GM23338 (cell line): ENCODE results near the gene IL17REL. TPM values are rescaled to one million over a fixed set of nuclear protein-coding genes. Genes with fewer than 3 reads are reported as not detected.

Source experiments
- ATAC-seq: fragments of 200-7000 bp; cut with Tn5 transposase; 3 replicates; pipeline ENCODE4 v1.9.1; 2020
- DNase-seq: peaks from one replicate; pipeline ENCODE4 v3.0.0-alpha.2; 2015; ENCODE audit warnings: low spot score
- H2AFZ ChIP-seq: fragments of 200-600 bp; sonication (generic); 2 replicates; pipeline ENCODE4 v1.8.0; 2016; ENCODE audit warnings: antibody characterized with exemption, mild to moderate bottlenecking, moderate library complexity
- H3F3A ChIP-seq: fragments of 200-600 bp; sonication (generic); replicated peaks from 2 replicates; pipeline ENCODE4 v1.8.0; 2017; ENCODE audit warnings: antibody characterized with exemption, mixed run types, low read depth
- H3K27ac ChIP-seq: fragments of 200-600 bp; sonication (generic); 2 replicates; pipeline ENCODE4 v1.6.1; 2016; ENCODE audit warnings: low read depth
- H3K27me3 ChIP-seq: fragments of 200-600 bp; sonication (generic); 2 replicates; pipeline ENCODE4 v1.8.0; 2016; ENCODE audit warnings: mild to moderate bottlenecking, mixed run types, moderate library complexity; ENCODE audit not compliant: insufficient read depth
- H3K36me3 ChIP-seq: fragments of 200-600 bp; sonication (generic); 2 replicates; pipeline ENCODE4 v1.8.0; 2016; ENCODE audit warnings: mild to moderate bottlenecking; ENCODE audit not compliant: insufficient read depth
- H3K4me1 ChIP-seq: fragments of 200-600 bp; sonication (generic); 2 replicates; pipeline ENCODE4 v1.8.0; 2016; ENCODE audit warnings: mild to moderate bottlenecking, moderate library complexity; ENCODE audit not compliant: insufficient read depth
- H3K4me2 ChIP-seq: fragments of 200-600 bp; sonication (generic); 2 replicates; pipeline ENCODE4 v1.7.1; 2017; ENCODE audit warnings: mixed run types
- H3K4me3 ChIP-seq: fragments of 200-600 bp; sonication (generic); 2 replicates; pipeline ENCODE4 v1.6.1; 2016; ENCODE audit warnings: mixed run types
- H3K79me2 ChIP-seq: fragments of 200-600 bp; sonication (generic); replicated peaks from 2 replicates; pipeline ENCODE4 v1.8.0; 2017; ENCODE audit warnings: mild to moderate bottlenecking; ENCODE audit not compliant: insufficient read depth
- H3K9me2 ChIP-seq: fragments of 200-600 bp; sonication (generic); 2 replicates; pipeline ENCODE4 v1.8.0; 2017; ENCODE audit not compliant: insufficient read depth
- H4K20me1 ChIP-seq: fragments of 200-600 bp; sonication (generic); replicated peaks from 2 replicates; pipeline ENCODE4 v1.8.0; 2017; ENCODE audit warnings: mild to moderate bottlenecking; ENCODE audit not compliant: insufficient read depth
- H3K27ac Mint-ChIP-seq: 2 replicates; pipeline ENCODE4 v1.8.0; 2020; ENCODE audit warnings: inconsistent platforms, mild to moderate bottlenecking, moderate library complexity, mixed read lengths
- H3K27me3 Mint-ChIP-seq: 3 replicates; pipeline ENCODE4 v1.8.0; 2022; ENCODE audit warnings: low read depth, mild to moderate bottlenecking, moderate library complexity, mixed read lengths, inconsistent platforms; ENCODE audit not compliant: insufficient read depth, poor library complexity
- H3K36me3 Mint-ChIP-seq: 3 replicates; pipeline ENCODE4 v1.8.0; 2021; ENCODE audit warnings: low read depth, mild to moderate bottlenecking, inconsistent platforms, moderate library complexity, mixed read lengths
- H3K4me1 Mint-ChIP-seq: 3 replicates; pipeline ENCODE4 v1.8.0; 2020; ENCODE audit warnings: mild to moderate bottlenecking, inconsistent platforms, mixed read lengths
- H3K4me3 Mint-ChIP-seq: 3 replicates; pipeline ENCODE4 v1.8.0; 2021; ENCODE audit warnings: moderate library complexity, mild to moderate bottlenecking, inconsistent platforms, mixed read lengths
- H3K9me3 Mint-ChIP-seq: 3 replicates; pipeline ENCODE4 v1.8.0; 2020; ENCODE audit warnings: moderate library complexity, mild to moderate bottlenecking, inconsistent platforms, mixed read lengths
- CREB1 ChIP-seq: fragments of 250-450 bp; sonication (Bioruptor Pico); IDR thresholded peaks from 2 replicates; pipeline ENCODE4 v1.5.0; 2020; ENCODE audit warnings: low read depth, mild to moderate bottlenecking, moderate library complexity
- CTCF ChIP-seq, 2 experiments: fragments of 200-600 bp in 1 of 2; sonication (generic) in 1 of 2; conservative IDR thresholded peaks; 2 replicates each; pipeline versions ENCODE4 v1.5.1 to v1.6.1; 2016 to 2017; ENCODE audit warnings: antibody characterized with exemption in 2 of 2, low read depth in 2 of 2, mild to moderate bottlenecking in 2 of 2, moderate library complexity in 1 of 2
- ETS1 ChIP-seq: IDR thresholded peaks from 2 replicates; pipeline ENCODE4 v1.6.1; 2016; ENCODE audit warnings: antibody characterized with exemption
- EZH2 ChIP-seq: fragments of 200-600 bp; sonication (generic); IDR thresholded peaks from one replicate; pipeline ENCODE4 v1.8.0; 2017; ENCODE audit warnings: antibody characterized with exemption, mild to moderate bottlenecking, low read depth; ENCODE audit not compliant: unreplicated experiment
- EZH2phosphoT487 ChIP-seq: fragments of 200-600 bp; sonication (generic); IDR thresholded peaks from one replicate; pipeline ENCODE4 v1.8.1; 2018; ENCODE audit warnings: antibody characterized with exemption; ENCODE audit not compliant: unreplicated experiment
- JUNB ChIP-seq: IDR thresholded peaks from one replicate; pipeline ENCODE4 v1.6.1; 2016; ENCODE audit warnings: antibody characterized with exemption; ENCODE audit not compliant: unreplicated experiment
- NANOG ChIP-seq: IDR thresholded peaks from 2 replicates; pipeline ENCODE4 v1.6.1; 2016; ENCODE audit warnings: antibody characterized with exemption, borderline replicate concordance
- POLR2AphosphoS5 ChIP-seq: IDR thresholded peaks from 2 replicates; pipeline ENCODE4 v1.6.1; 2016; ENCODE audit warnings: antibody characterized with exemption, low read depth
- STAT1 ChIP-seq: IDR thresholded peaks from one replicate; pipeline ENCODE4 v1.6.1; 2016; ENCODE audit warnings: antibody characterized with exemption; ENCODE audit not compliant: unreplicated experiment
- ZNF114 ChIP-seq: fragments of 250-450 bp; sonication (Bioruptor Pico); IDR thresholded peaks from 2 replicates; pipeline ENCODE4 v1.5.0; 2020; ENCODE audit warnings: mild to moderate bottlenecking, moderate library complexity
- ZNF331 ChIP-seq: fragments of 250-450 bp; sonication (Bioruptor Pico); IDR thresholded peaks from 2 replicates; pipeline ENCODE4 v1.5.0; 2020; ENCODE audit warnings: low read depth, mild to moderate bottlenecking, moderate library complexity
- polyA plus RNA-seq: library from polyadenylated mRNA; unstranded; fragments of >200 nt; fragmentation: Nextera tagmentation; extraction: Ambion mirVana; gene quantifications from 2 replicates; pipeline ENCODE4 v1.2.1, GENCODE V29; 2016
- total RNA-seq: library from RNA; depleted of rRNA; stranded (reverse); fragments of >200 nt; shearing (Covaris generic); gene quantifications from 2 replicates; pipeline ENCODE4 v1.2.3, GENCODE V29; 2014
- TF ChIP-seq, protein P1 (sequence below): IDR thresholded peaks from one replicate; pipeline ENCODE4 v1.6.1; 2018; ENCODE audit warnings: antibody characterized with exemption; ENCODE audit not compliant: unreplicated experiment
- TF ChIP-seq, protein P2 (sequence below): fragments of 250-450 bp; sonication (Bioruptor Pico); IDR thresholded peaks from 2 replicates; pipeline ENCODE4 v1.5.0; 2020; ENCODE audit warnings: mild to moderate bottlenecking, moderate library complexity

Gene IL17REL
- total and polyA plus RNA-seq, 2 experiments from 2014 or later, result 0.31 TPM; not detected in 1

- H3K4me3 ChIP-seq, result no peak overlapping the region
- H3F3A ChIP-seq, result 0 out of 2 replicates have a peak, but pooled peaks cover 3% of the 10 kb centered on the region
- H2AFZ ChIP-seq, result no peak overlapping the region
- H3K36me3 ChIP-seq, result no peaks in the 10 kb centered on the region
- no peak overlapping the region for H3K27ac ChIP-seq
- no peaks in the 10 kb centered on the region for H3K9me2 ChIP-seq
- H3K79me2 ChIP-seq, result no peaks in the 10 kb centered on the region
- Mint-ChIP-seq H3K36me3 (no peaks in the 10 kb centered on the region), H3K27ac (no peak overlapping the region), H3K9me3 (peaks cover 3% of the 10 kb centered on the region; the same call in 1 of the 3 replicates), H3K4me1 (peaks cover 15% of the 10 kb centered on the region), H3K4me3 (no peak overlapping the region), H3K27me3 (peaks cover 26% of the 10 kb centered on the region)
- H3K4me2 ChIP-seq, result no peak overlapping the region
- no peaks in the 10 kb centered on the region for H4K20me1 ChIP-seq
- H3K27me3 ChIP-seq, result peaks cover 15% of the 10 kb centered on the region
- TF ChIP-seq ZNF331, result no peak
- no peak for TF ChIP-seq ETS1
- no peak for TF ChIP-seq JUNB
- TF ChIP-seq ZNF114, result no peak
- TF ChIP-seq, protein P1, sequence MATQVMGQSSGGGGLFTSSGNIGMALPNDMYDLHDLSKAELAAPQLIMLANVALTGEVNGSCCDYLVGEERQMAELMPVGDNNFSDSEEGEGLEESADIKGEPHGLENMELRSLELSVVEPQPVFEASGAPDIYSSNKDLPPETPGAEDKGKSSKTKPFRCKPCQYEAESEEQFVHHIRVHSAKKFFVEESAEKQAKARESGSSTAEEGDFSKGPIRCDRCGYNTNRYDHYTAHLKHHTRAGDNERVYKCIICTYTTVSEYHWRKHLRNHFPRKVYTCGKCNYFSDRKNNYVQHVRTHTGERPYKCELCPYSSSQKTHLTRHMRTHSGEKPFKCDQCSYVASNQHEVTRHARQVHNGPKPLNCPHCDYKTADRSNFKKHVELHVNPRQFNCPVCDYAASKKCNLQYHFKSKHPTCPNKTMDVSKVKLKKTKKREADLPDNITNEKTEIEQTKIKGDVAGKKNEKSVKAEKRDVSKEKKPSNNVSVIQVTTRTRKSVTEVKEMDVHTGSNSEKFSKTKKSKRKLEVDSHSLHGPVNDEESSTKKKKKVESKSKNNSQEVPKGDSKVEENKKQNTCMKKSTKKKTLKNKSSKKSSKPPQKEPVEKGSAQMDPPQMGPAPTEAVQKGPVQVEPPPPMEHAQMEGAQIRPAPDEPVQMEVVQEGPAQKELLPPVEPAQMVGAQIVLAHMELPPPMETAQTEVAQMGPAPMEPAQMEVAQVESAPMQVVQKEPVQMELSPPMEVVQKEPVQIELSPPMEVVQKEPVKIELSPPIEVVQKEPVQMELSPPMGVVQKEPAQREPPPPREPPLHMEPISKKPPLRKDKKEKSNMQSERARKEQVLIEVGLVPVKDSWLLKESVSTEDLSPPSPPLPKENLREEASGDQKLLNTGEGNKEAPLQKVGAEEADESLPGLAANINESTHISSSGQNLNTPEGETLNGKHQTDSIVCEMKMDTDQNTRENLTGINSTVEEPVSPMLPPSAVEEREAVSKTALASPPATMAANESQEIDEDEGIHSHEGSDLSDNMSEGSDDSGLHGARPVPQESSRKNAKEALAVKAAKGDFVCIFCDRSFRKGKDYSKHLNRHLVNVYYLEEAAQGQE, result no peak
- TF ChIP-seq EZH2phosphoT487, result no peak
- no peak for TF ChIP-seq EZH2
- no peak for TF ChIP-seq CTCF (conservative IDR thresholded peaks at IDR 0.05; ENCODE audit: low read depth in 2 of 2)
- TF ChIP-seq, protein P2, sequence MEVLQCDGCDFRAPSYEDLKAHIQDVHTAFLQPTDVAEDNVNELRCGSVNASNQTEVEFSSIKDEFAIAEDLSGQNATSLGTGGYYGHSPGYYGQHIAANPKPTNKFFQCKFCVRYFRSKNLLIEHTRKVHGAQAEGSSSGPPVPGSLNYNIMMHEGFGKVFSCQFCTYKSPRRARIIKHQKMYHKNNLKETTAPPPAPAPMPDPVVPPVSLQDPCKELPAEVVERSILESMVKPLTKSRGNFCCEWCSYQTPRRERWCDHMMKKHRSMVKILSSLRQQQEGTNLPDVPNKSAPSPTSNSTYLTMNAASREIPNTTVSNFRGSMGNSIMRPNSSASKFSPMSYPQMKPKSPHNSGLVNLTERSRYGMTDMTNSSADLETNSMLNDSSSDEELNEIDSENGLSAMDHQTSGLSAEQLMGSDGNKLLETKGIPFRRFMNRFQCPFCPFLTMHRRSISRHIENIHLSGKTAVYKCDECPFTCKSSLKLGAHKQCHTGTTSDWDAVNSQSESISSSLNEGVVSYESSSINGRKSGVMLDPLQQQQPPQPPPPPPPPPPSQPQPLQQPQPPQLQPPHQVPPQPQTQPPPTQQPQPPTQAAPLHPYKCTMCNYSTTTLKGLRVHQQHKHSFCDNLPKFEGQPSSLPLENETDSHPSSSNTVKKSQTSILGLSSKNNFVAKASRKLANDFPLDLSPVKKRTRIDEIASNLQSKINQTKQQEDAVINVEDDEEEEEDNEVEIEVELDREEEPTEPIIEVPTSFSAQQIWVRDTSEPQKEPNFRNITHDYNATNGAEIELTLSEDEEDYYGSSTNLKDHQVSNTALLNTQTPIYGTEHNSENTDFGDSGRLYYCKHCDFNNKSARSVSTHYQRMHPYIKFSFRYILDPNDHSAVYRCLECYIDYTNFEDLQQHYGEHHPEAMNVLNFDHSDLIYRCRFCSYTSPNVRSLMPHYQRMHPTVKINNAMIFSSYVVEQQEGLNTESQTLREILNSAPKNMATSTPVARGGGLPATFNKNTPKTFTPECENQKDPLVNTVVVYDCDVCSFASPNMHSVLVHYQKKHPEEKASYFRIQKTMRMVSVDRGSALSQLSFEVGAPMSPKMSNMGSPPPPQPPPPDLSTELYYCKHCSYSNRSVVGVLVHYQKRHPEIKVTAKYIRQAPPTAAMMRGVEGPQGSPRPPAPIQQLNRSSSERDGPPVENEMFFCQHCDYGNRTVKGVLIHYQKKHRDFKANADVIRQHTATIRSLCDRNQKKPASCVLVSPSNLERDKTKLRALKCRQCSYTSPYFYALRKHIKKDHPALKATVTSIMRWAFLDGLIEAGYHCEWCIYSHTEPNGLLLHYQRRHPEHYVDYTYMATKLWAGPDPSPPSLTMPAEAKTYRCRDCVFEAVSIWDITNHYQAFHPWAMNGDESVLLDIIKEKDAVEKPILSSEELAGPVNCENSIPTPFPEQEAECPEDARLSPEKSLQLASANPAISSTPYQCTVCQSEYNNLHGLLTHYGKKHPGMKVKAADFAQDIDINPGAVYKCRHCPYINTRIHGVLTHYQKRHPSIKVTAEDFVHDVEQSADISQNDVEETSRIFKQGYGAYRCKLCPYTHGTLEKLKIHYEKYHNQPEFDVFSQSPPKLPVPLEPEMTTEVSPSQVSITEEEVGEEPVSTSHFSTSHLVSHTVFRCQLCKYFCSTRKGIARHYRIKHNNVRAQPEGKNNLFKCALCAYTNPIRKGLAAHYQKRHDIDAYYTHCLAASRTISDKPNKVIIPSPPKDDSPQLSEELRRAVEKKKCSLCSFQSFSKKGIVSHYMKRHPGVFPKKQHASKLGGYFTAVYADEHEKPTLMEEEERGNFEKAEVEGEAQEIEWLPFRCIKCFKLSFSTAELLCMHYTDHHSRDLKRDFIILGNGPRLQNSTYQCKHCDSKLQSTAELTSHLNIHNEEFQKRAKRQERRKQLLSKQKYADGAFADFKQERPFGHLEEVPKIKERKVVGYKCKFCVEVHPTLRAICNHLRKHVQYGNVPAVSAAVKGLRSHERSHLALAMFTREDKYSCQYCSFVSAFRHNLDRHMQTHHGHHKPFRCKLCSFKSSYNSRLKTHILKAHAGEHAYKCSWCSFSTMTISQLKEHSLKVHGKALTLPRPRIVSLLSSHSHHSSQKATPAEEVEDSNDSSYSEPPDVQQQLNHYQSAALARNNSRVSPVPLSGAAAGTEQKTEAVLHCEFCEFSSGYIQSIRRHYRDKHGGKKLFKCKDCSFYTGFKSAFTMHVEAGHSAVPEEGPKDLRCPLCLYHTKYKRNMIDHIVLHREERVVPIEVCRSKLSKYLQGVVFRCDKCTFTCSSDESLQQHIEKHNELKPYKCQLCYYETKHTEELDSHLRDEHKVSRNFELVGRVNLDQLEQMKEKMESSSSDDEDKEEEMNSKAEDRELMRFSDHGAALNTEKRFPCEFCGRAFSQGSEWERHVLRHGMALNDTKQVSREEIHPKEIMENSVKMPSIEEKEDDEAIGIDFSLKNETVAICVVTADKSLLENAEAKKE (CRISPR knock-in tag), result no peak
- TF ChIP-seq CREB1, result no peak
- TF ChIP-seq NANOG, result no peak
- no peak for TF ChIP-seq STAT1
- no peak for TF ChIP-seq POLR2AphosphoS5
- ATAC-seq, result no peak
- H3K4me1 ChIP-seq, result no peaks in the 10 kb centered on the region; the same call in 1 of the 2 replicates
- no peak for DNase-seq
Observed at GRCh38 chr22:49997251-49997599, 15.3 kb downstream of the IL17REL start.
